Retinal pigment epithelial cell (primary cell): ENCODE results near the gene ASB16.

Experiments used
- DNase-seq: peaks from one replicate; pipeline ENCODE4 v3.0.0-alpha.2; 2010; ENCODE audit warnings: low read depth
- H3K4me3 ChIP-seq: 2 replicates; pipeline ENCODE4 v1.5.1; 2011; ENCODE audit warnings: mild to moderate bottlenecking, low read length, control low read depth, moderate library complexity
- TF ChIP-seq, protein P1 (sequence below): conservative IDR thresholded peaks from 2 replicates; pipeline ENCODE4 v1.5.1; 2011; ENCODE audit warnings: low read depth, low read length, control low read depth, inconsistent platforms

The ASB16 gene

DNA sequence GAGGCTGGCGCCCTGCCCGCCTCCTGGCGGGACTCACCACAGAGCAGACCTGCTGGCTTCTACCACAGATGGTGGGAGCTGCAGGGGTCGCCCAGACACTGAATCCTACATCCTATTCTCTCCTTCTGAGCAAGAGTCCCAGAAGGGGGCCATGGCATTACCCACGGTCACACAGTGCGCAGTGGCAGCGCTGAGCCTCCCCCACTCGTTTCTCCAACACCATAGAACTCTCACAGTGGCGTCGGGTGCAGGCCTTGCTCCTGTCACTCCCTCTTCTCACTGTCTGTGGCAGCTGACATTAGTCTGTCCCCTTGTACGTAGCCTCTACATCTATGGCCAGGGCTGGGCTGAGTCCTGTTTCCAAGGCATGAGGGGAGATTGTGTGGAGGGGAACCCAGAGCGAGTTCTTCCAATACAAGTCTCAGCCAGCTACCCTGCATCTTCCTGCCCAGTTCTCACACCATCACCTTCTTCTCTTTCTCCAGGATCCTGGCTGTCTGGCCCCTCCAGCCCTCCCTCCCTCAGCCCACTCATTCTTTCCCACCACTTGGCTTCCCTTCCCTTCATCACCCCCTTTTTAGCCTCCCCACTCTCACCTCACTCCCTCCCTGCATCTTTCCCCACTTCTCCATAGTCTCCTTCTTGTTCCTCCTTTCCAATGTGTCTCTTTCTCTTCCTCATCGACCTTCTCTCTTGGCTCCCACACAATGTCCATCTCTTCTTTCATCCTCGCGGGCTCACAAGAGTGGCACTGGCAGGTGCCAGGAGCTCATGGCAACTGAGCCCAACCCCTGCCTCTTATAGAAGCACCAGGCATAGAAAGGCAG is 43.1 kb downstream of the ASB16 start:
- TF ChIP-seq, protein P1, sequence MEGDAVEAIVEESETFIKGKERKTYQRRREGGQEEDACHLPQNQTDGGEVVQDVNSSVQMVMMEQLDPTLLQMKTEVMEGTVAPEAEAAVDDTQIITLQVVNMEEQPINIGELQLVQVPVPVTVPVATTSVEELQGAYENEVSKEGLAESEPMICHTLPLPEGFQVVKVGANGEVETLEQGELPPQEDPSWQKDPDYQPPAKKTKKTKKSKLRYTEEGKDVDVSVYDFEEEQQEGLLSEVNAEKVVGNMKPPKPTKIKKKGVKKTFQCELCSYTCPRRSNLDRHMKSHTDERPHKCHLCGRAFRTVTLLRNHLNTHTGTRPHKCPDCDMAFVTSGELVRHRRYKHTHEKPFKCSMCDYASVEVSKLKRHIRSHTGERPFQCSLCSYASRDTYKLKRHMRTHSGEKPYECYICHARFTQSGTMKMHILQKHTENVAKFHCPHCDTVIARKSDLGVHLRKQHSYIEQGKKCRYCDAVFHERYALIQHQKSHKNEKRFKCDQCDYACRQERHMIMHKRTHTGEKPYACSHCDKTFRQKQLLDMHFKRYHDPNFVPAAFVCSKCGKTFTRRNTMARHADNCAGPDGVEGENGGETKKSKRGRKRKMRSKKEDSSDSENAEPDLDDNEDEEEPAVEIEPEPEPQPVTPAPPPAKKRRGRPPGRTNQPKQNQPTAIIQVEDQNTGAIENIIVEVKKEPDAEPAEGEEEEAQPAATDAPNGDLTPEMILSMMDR, result no peak
- no peak for DNase-seq
- no peak overlapping the region for H3K4me3 ChIP-seq

DNA sequence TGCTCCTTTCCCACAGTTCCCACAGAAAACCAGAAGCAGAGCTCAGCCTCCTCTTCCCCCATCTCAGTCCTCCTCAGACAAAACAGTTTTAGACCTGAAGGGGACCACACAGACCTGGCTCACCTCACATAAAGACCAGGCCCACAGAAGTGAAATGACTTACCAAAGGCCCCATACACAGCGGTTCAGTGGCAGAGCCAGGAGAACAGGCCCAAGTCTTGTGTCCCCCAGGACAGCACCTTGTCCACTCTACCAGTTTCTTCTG is 43.7 kb downstream of the ASB16 start:
- TF ChIP-seq, protein P1, result no peak
- H3K4me3 ChIP-seq, result no peak overlapping the region
- no peak for DNase-seq

DNA sequence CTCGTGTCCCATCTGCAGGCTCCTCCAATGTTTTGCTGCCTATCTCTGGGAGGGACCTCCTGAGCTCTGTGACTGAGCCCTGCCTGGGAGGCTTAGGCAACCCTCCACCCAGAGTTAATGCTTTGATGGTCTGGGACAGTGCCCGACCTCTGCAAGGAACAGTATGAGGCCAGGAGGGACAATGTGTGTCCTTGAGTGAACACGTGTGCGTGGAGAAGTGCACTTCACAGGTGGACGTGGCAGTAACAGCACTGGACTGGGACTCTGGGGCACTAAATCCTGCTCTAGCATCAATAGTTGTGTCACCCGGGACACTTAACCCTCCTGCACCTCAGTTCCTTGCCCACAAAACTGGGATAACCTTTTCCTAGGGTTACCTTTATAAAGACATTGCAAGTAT is 44.4 kb downstream of the ASB16 start:
- TF ChIP-seq, protein P1, result no peak
- H3K4me3 ChIP-seq, result no peak overlapping the region
- DNase-seq, result no peak

DNA sequence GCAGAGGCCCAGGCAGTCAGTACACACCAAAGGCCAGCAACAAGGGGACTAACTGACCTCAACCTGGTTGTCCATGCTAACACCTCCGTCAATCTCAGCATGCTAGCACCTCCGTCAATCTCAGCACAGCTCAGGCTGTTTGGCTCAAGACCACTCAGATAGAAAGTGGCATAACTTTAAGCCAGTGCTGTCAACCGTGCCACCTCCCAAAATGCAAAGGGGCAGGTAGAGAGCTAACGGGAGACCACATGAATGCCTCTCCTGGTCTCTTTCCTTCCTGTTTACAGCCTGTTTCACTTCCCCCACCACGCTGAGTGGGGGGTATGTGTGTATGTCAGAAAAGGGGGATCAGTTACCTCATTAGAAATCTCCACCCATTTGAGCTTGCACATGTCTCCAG is 45.7 kb downstream of the ASB16 start:
- TF ChIP-seq, protein P1, result no peak
- H3K4me3 ChIP-seq, result no peak overlapping the region
- DNase-seq, result no peak

DNA sequence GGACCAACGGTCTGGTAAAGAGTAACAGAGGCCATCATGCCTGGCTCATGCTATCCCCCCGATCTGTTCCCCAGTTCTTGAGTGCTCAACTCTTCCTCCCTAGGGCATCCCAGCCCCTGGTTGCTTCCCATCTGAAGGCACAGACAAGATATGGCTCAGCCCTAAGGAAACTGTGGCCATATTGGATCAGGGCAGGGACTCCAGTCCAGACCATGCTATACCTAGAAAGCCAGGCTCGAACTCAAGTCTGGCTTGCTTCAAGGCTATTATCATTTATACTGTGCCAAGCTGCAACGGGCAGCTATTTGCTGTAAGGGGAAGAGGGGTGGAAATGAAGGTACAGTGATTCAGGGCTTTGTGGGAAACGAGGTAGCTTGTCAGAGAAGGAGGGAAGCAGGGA is 46.2 kb downstream of the ASB16 start:
- no peak overlapping the region for H3K4me3 ChIP-seq
- TF ChIP-seq, protein P1, result no peak
- no peak for DNase-seq

DNA sequence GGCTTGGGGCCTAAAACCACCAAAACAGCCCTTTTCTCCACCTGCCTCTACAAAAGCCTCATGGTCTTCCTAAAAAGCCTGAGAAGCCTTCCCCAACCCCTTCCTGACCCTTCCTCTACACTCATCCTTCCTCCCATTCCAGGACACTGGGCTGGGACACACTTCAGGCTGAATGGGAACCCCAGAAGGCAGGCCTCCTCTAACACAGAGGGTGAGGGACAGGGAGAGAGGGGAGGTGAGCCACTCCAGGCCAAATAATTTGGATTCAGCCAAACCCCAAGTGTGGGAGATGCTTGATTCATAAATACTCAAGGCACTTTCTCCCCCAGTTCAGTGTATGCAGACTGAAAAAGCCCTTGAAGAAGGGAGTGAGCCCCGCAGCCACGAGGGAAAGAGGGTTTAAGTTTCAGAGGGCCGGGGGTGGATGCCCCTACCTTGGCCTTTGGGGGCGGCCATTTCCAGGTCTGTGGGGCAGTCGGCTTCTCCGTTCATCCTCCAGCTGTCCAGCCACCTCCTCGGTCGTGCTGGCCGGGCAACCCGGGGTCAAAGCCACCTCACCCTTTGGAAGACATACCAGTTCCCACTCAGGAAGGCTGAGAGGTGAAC is 47.3 kb downstream of the ASB16 start:
- peak overlapping the region; percentile 59 for H3K4me3 ChIP-seq
- DNase-seq, result no peak

More for the DNA sequence above, 47.3 kb downstream of the ASB16 start:
- TF ChIP-seq, protein P1, result no peak
